AG20443 (cell line): ENCODE data around the gene GAB1.

Experiments
- DNase-seq: peaks from one replicate; pipeline ENCODE4 v3.0.0; 2012; ENCODE audit warnings: low spot score, mixed read lengths

Gene GAB1

DNA sequence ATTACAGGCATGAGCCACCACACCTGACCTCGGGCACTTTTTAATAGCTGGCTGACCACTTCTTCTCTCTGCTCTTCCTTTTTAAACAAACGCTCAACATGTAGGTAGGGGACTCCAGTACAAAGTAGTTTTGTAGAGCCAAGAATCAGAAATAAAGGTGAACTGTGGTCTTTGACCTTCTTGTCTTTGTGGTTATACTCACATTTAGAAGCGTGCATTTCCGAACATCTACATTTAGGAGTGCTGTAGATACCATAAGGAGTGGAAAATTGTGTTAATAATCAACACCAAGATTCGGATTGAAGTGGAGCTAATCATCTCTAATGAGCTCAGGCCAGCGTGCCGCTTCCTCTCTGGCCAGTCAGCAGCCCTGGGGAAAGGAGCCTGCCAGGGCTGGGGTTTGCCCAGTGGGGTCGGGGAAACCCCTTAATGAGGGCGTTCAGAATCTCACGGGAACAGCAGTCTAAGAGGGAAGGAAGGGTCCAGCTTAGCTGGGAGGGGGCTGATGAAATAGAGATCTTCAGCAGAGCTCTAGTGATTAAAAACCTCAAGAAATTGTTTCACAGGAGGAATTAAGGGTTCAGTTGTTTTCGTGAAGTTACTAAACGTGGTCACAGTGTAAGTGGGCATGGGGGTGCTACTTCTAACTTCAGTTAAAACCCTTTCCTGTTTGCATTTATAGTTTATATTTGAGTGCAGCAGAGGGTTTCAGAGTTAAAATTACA lies 81.2 kb downstream of the GAB1 start:
- DNase-seq, result no peak

DNA sequence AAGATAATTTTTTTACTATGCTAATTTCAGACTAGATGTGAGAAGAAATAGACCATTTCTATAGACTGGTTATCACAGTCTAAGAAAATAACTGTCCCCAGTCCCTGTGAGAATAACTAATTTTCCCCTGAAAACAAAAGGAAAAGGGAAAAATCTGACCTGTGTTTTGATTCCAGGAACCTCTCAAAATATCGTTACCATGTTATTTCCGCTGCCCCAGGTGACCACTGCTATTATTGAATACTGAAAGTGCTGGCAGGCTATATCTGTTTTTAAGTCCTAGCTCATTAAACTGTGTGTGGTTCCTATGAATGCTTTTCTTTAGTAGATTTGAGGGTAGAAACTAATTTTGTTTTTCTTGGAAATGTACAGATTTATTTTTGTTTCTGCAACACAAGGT lies 83.6 kb downstream of the GAB1 start:
- DNase-seq, result no peak

DNA sequence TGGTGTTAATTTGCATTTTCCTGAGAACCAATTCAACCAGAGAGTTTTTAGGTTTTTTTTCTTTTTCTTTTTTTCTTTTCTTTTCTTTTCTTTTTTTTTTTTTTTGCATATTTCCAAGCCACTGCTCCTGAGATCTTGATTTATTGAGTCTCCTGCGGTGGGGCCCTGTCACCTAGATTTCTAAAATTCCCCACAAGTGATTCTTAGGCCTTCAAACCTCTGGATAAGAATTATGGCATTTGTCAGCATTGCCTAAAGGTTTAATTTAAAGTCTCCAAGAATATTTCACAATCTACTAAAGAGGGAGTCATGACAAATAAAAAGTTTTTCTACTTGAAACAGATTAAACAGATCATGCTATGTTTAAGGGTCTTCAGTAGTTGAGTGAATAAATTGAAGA lies 84.9 kb downstream of the GAB1 start:
- no peak for DNase-seq

DNA sequence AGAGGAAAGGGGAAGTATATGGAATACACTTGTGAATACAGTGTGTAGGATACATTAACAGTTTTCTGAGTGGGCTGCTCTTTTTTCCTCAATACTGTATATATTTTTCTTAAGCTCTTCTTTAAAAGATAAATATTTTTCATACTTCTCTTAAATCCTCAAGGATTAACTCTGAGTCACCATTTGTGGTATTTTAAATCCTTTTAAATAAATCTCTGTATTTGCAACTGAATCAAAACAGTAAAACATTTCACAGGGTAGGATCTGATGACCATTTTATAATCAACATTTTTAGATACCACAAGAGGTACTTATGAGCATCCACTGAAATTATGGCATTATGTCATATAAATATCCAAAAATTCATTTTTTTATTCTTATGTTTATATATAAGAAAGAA lies 87.6 kb downstream of the GAB1 start:
- no peak for DNase-seq

DNA sequence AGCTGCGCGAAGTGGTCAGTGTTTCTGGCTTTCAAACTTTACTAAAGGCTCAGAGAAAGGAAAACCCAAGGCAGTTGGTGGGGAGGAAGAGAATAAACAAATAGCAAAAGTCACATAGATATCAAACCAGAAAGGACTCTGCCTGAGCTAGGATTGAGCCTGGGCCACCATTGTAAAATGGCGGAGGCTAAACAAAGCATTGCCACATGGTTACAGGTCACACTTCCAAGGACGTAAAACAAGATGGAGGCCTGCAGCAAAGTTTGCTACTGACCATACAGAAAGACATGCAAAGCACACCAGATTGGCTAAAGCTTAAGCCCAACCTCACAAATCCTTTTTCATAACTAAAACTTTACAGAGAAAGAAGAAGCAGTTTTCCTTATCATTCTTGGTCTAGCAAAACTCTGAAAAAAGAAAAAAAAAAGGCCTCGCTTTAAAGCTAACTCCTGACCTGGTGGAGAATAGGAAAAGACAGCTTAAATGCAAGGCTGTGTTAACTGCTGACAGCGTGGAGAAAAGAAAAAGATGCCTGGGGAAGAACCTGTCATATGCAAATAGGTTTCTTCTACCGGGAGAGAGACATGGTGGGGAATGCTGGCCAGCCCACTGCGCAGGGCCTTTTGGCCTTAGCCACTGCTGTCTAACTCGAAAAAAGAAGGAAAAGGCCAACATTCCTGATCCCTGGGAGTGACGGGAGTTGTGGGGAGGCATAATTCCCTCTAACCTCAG lies 95.0 kb downstream of the GAB1 start:
- no peak for DNase-seq

DNA sequence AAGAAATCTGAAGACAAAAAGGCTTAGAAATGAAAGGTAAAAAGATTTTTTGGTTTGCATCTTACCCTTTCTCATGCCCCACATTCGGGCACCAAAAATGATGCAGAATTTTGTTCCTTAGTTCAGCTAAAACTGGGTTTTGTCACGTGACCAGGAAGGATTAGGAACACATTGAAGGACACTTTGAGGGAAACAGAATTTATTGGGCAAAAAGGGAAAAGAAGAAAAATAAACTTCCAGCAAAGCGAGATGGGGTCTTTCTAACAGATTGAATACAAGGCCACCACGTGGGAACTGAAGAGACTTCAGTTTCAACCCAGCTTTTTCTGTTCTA lies 95.5 kb downstream of the GAB1 start:
- no peak for DNase-seq

DNA sequence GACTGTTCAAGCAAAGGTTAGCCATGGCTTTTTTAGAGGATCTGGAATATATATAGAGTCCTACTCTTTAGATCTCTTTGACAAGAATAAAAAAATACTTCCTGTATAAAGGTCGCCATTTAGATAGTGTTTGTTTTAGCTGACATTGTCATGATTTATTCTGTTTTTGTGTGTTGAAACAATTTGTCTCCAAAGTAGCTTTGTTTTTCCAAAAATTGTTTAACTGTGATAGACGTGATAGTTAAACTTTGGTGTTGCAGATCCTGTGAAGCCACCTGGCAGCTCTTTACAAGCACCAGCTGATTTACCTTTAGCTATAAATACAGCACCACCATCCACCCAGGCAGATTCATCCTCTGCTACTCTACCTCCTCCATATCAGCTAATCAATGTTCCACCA lies 96.6 kb downstream of the GAB1 start:
- no peak for DNase-seq

DNA sequence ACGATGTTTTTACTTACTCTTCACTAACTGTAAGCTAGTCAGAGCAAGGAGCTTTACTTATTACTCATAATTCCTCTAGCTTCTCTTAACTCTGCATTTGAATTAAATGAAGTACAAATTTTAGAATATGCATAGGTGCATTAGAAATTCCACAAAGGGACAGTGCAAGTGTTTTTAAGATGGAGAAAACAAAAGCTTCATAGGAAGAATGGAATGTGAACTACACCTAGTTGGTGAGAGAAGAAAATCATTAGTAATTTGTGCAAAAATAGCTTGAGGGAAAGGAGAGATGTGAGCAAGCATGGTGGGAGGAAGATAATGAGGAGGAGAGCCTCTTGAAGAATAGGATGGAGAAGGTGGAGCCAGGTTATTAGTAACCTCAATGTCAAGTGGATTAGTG lies 99.3 kb downstream of the GAB1 start:
- DNase-seq, result no peak

DNA sequence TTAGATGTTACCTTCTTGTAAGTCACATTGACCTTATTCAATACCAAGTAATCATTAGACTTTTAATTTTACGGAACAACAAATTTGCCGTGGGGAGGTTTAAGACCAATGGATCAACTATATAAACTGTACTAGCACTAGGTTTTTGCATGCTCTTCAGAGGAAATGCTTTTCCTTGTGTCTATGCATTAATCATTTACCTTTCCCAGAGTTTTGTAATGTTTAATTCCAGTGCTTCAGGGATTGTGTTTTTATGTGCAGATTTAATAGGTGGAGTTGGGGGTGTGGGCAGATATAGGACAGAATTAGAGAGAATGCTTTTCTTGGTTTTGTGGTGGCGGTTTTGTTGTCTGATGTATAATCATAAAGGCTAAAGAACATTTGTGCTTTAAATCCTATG lies 100.8 kb downstream of the GAB1 start:
- no peak for DNase-seq

DNA sequence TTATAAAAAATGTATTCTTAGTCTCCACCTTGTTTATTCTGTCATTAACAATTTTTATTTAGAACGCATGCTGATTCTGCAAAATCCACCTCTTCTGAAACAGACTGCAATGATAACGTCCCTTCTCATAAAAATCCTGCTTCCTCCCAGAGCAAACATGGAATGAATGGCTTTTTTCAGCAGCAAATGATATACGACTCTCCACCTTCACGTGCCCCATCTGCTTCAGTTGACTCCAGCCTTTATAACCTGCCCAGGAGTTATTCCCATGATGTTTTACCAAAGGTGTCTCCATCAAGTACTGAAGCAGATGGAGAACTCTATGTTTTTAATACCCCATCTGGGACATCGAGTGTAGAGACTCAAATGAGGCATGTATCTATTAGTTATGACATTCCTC lies 101.3 kb downstream of the GAB1 start:
- no peak for DNase-seq

DNA sequence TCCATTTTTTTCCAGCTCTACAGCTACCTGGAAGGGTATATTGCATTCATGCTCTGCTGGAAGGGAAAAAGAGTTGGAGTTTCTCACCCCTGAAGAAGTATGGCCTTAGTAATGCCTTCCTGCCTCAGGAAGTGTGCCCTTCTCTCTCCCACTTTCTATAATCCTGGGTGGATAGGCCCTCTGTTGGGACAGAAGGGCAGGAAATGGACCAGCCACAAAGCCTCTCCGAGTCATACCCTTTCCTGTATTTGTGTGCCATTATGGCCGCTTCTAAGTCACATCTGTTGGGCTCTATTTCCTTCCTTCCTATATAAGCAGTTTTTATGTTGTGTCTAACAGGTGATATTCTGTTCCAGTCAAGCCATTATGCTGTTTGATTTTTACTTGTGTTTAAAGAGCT lies 102.0 kb downstream of the GAB1 start:
- DNase-seq, result no peak

DNA sequence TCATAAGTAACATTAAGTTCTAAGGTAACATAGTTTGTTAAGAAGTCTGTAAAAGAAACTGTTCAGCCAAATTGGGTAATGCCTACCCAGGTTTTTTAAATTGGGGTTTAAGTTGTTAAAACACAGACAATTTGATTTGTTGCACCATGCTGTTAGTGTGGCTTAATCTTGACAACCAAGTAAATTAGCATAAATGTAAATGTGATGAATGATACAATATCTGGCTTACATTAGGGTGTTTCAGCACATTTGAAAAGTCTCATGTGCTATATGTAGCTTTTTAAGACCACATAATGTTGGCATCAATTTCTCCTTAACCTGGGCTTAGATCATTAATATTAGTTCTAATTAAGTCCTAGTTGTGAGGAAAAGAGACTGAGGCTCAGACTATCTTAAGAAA lies 104.4 kb downstream of the GAB1 start:
- DNase-seq, result no peak

DNA sequence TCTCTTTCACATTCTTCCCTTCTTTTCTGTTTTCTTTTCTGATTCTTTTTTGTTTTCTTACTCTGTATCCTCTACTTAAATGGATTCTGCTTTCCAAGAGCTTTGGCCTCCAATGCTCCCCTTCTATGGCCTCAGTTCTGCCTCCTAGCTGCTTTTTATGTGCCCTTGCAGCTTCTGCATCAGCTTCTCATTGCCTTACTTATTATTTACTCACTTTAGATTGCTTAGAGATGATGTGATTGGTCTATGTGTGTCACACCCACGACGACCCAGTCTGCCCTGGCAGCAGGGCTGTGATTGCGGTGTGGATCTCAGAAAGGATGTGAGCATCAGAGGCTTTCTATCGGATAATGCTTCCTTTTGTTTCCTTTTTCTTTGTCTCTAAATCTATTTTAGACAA lies 105.0 kb downstream of the GAB1 start:
- no peak for DNase-seq

DNA sequence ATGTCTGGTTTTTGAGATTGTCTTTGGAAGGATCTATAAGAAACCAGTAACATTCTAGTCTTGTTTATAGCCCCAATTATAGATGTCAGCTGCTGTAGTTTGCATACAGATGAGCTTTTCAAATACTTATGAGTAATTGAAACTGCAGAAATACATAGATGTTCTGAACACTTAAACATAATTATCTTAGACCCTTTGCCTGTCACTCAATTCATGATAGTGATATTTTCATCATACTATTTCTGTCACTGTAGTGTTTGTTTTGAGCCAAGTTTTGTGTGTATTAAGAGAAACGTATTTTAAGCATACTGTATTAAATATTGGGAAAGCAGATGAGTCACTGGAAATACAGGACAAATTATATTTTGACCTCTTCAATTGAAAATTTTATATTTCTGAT lies 107.1 kb downstream of the GAB1 start:
- DNase-seq, result no peak

DNA sequence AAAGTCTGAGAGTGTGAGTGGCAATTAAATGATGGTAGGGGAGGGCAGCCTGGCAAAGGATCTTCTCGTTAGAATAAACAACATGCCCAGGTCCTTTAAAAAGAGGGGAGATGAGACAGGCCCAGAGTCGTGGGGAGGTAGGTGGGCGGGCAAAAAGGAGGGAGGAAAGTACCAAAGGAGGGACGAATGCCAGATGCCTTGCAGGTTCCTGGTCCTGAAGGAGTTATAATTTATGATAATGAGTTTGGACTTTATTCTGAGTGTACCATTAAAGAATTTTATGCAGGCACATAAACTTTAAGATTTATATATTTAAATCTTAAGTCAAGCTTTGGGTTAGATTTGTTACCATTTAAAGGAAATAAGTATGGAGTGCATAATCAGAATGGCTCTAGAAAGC lies 114.5 kb downstream of the GAB1 start:
- no peak for DNase-seq

DNA sequence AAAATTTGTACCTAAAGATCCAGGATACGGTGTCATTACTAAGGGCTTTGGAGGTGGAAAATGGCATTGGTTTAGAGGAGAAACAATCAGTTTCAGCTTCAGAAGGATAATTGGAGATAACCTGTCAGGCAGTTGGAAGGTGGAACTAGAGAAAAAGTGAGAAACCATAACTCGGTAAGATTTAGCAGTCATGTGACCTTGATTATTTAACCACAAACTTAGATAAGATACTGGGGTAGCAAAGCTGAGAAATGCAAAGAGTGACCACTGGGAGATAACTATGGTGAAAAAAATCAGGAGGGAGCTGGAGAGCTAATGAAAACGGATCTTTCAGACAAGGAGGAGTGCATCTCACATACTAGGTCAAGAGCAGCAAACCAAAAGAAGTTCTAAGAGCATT lies 118.5 kb downstream of the GAB1 start:
- no peak for DNase-seq

DNA sequence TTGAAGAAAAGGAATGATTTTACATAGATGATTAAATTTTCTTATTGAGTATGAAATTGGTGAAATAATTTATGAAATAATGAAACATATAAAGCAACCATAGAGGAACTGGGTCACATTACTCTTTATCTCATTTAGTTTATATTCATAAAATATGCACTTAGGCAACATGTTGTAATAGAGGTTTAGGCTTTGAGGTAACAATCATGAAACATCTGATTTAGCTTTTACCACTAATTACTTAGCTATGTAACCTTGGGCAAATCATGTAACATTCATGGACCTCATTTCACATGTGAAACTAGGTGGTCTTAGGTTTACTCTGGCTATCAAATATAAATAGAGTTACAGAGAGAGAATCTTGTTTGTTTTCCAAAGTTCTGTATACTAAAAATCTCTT lies 122.3 kb downstream of the GAB1 start:
- DNase-seq, result no peak

DNA sequence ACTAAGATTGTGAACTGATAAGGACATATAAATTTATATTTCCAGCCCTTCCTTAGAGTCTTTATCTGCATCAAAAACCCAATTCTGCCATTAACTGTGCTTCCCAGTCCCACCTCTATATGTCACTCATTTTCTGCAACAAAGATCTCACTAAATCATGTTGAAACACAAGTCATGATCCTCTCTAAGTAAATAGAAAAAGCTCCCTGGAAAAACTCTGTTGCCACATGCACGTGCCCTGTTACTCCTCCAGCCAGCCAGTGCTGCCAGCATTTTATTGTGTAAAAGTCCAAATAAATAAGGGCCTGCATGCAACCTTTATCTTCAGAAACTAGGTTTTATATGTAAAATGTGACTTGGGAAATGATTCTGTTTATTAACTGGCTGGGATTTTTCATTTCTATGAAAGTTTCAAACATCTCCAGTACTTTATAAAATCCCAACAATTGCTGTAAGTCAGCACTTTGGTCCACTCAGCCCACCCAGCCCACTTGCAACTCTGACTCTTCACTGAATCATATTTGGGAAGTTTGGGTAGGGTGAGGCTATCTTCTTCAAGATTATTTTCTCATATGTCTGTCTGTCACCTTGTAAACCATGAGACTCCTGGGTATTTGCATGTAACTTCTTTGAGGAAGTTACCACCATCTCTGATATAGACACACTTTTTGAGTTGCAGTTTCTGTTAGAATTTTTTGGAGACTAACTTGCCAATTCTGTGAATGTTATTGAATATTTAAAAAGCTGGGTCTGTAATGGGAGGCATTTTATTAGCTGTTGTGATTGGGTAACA lies 136.9 kb downstream of the GAB1 start:
- no peak for DNase-seq

DNA sequence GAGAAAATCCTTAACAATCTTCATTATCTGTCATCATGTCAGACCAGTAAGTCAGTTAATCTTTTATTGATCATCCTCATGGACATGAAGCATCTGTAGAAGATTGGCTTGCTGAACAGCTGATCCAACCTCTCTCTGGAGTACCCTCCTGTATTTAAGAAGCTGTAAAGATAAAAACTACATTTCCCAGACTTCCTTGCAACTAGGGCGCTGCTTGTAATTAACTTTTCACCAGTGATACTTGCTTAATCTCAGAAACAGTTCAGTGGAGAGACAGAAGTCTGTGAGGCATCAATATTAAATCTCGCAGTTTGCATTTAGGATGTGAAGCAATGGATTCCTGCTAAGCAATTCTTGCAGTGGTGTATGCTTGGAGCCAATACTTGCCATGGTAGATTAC lies 140.8 kb downstream of the GAB1 start:
- no peak for DNase-seq

DNA sequence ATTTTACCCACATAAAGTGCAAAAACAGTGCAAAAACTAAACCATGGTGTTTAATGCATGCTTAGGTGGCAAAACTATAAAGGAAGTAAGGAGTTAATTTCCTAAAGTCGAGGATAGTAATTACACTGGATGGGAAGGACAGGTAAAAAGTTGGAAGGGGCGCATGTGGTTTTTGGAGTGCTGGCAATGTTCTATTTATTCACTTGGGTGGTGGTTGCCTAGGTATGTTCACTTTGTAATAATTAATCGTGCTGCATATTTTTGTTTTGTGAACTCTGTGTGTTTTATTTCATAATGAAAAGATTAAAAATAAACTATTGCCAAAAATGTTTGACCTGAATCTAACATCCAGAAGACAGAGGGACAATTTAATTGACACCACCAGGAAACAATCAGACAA lies 144.7 kb downstream of the GAB1 start:
- DNase-seq, result no peak

DNA sequence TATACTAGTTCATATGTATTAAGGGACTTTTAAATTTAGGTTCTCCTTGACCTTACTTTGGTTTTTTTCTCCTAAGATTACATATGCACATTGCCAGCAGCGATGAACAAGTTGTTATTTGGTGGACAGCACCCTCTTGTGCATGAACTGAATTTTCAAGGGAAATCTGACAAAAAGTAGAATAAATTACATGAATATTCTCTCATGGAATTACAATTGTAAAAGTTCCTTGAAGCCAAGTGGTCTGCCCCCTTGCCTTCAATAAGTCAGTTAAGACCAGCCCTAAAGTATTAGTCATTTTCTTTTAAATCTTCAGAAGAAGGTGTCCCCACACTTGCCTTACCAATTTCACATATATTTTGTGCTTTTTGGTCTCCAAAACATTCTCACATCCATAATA lies 146.2 kb downstream of the GAB1 start:
- peak; percentile 65 for DNase-seq

DNA sequence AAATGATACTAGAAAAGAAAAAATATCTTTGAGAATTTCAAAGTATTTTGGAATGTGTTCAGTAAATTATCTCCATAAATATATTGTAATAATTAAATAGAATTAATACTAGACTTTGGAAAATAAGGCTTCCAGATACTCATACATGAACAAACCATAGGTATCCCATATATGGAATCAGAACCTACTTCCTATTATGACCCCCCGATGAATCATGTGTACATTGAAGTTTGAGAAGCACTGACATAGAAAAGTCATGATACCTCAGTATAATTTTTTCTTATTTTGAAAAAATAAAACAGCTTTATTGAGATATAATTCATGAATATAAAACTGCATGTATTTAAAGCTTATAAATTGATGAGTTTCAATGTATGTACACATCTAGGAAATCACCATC lies 149.6 kb downstream of the GAB1 start:
- DNase-seq, result no peak

DNA sequence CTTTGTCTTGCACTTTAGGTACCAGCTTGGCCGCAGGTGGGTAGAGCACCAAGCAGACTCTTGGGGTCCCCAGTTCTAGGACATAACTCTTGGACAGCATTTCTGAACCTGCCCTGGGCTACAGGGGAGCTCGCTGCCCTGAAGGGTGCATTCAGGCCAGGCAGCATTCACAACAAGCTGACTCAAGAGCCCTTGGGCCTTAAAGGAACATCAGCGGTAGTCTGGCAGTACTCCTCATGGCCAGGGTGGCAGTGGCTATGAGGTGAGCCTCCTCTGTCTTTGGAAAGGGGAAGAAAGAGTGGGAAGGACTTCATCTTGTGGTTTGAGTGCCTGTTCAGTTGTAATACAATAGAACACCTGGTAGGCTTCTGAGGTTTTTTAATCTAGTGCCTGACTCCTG lies 152.0 kb downstream of the GAB1 start:
- no peak for DNase-seq
